ENCODE results near the gene CNTN5. TPM values are rescaled to one million over a fixed set of nuclear protein-coding genes. Genes with fewer than 3 reads are reported as not detected.

CNTN5 gene
- total RNA-seq, 2 experiments from 2014 or later, result not detected

DNA sequence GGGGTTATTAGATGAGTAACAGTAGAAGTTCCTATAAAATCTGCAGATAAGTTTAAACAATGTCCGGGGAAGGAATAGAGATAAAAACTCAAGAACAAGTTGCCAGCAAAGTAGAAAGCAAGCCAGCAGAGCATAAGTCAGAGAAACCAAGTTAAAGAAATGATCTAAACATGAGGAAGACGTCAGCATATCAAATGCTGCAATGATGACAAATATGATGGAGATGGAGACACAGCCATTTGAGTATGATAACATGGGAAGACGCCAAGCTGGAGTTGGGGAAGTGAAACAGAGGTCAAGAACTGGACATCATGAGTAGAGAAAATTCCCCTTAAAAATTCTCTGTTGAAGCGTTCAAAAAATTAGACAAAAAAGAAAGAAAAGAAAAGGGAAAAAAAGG is 571.5 kb downstream of the CNTN5 start:
- Mint-ChIP-seq H3K36me3 (ENCODE audit: low read depth) (no peaks in the 10 kb centered on the region), H3K4me1 (ENCODE audit: low read depth) (no peaks in the 10 kb centered on the region), H3K9me3 (peaks cover 18% of the 10 kb centered on the region), H3K4me3 (no peak overlapping the region), H3K27ac (no peak overlapping the region), H3K27me3 (no peaks in the 10 kb centered on the region)
- H3K4me3 ChIP-seq (ENCODE audit: low read length), result no peak overlapping the region
- TF ChIP-seq, protein P1, sequence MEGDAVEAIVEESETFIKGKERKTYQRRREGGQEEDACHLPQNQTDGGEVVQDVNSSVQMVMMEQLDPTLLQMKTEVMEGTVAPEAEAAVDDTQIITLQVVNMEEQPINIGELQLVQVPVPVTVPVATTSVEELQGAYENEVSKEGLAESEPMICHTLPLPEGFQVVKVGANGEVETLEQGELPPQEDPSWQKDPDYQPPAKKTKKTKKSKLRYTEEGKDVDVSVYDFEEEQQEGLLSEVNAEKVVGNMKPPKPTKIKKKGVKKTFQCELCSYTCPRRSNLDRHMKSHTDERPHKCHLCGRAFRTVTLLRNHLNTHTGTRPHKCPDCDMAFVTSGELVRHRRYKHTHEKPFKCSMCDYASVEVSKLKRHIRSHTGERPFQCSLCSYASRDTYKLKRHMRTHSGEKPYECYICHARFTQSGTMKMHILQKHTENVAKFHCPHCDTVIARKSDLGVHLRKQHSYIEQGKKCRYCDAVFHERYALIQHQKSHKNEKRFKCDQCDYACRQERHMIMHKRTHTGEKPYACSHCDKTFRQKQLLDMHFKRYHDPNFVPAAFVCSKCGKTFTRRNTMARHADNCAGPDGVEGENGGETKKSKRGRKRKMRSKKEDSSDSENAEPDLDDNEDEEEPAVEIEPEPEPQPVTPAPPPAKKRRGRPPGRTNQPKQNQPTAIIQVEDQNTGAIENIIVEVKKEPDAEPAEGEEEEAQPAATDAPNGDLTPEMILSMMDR (IDR thresholded peaks at IDR 0.05), result no peak
- H3K27ac ChIP-seq (ENCODE audit: low read depth in 1 of 2, low read length in 2 of 2), result no peak overlapping the region
- CTCF ChIA-PET, result no interaction called here
- ATAC-seq (ENCODE audit: poor library complexity), result no peak
- H3K4me1 ChIP-seq (ENCODE audit: insufficient read depth, low read length), result no peaks in the 10 kb centered on the region
- POLR2A ChIA-PET, result no interaction called here
- no peaks in the 10 kb centered on the region for H3K36me3 ChIP-seq (ENCODE audit: insufficient read depth, low read length)
- H3K9me3 ChIP-seq (ENCODE audit: control insufficient read depth in 1 of 2, insufficient read depth in 1 of 2, low read length in 2 of 2), result peaks cover 0 to 11% of the 10 kb centered on the region in 2 experiments
- DNase-seq, result no peak
- no peaks in the 10 kb centered on the region for H3K27me3 ChIP-seq (ENCODE audit: control insufficient read depth in 1 of 2, insufficient read depth in 2 of 2, low read length in 2 of 2)
- intact Hi-C loops (cut with DNase I, micrococcal nuclease), result no loop called here

DNA sequence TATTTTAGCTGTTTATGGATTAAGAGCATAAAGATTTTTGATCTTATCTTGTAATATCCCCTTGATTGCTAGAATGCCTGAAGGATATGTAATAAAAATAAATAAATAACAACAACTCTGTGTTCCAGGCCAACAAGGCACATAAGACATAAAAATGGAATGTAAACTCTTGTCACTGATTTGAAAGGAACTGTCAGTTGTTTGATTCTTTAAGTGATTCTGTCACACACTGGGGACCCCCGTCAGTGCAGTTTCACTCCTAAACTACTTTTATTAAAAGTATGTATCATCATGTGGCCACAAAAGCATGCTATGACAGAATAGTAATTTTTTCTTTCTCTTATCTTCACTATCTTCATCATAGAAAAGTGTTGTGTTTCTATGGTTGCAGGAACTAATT is 572.4 kb downstream of the CNTN5 start:
- H3K36me3 Mint-ChIP-seq (ENCODE audit: low read depth), result no peaks in the 10 kb centered on the region
- no peak for ATAC-seq (ENCODE audit: poor library complexity)
- Histone ChIP-seq H3K4me3 (ENCODE audit: low read length) (no peak overlapping the region), H3K4me1 (ENCODE audit: insufficient read depth, low read length) (no peaks in the 10 kb centered on the region), H3K27me3 (ENCODE audit: control insufficient read depth in 1 of 2, insufficient read depth in 2 of 2, low read length in 2 of 2) (no peaks in the 10 kb centered on the region), H3K36me3 (ENCODE audit: insufficient read depth, low read length) (no peaks in the 10 kb centered on the region), H3K27ac (ENCODE audit: low read depth in 1 of 2, low read length in 2 of 2) (no peak overlapping the region), H3K9me3 (ENCODE audit: control insufficient read depth in 1 of 2, insufficient read depth in 1 of 2, low read length in 2 of 2) (peaks cover 0 to 6% of the 10 kb centered on the region in 2 experiments)
- H3K4me1 Mint-ChIP-seq (ENCODE audit: low read depth), result no peaks in the 10 kb centered on the region
- intact Hi-C loops (cut with DNase I, micrococcal nuclease), result no loop called here
- ChIA-PET CTCF (no interaction called here), POLR2A (no interaction called here)
- H3K4me3 Mint-ChIP-seq, result no peak overlapping the region
- TF ChIP-seq, protein P1 (IDR thresholded peaks at IDR 0.05), result no peak
- no peak overlapping the region for H3K27ac Mint-ChIP-seq
- no peaks in the 10 kb centered on the region for H3K27me3 Mint-ChIP-seq
- peaks cover 16% of the 10 kb centered on the region for H3K9me3 Mint-ChIP-seq
- no peak for DNase-seq

DNA sequence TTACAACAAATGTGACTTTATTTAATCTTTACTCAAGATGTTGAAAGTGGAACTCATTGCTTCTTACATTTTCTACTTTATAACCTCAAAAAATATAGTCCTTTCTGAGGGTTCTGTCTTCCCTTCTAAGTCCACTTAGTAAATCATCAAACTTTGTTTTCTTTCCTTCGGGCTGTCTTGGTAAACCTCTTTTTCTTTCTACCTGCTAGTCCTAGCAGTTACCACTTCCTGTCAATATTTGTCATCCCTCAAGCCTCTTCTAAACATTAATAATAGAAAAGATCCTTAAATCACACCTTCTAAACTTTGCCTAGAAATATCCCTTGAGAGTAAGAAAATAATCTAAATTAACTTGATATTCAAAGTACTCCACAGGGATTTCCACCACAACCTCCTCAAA is 580.4 kb downstream of the CNTN5 start:
- no peaks in the 10 kb centered on the region for H3K4me1 ChIP-seq (ENCODE audit: insufficient read depth, low read length)
- Mint-ChIP-seq H3K4me3 (no peak overlapping the region), H3K27ac (no peak overlapping the region), H3K27me3 (no peaks in the 10 kb centered on the region), H3K36me3 (ENCODE audit: low read depth) (no peaks in the 10 kb centered on the region), H3K4me1 (ENCODE audit: low read depth) (no peaks in the 10 kb centered on the region), H3K9me3 (no peaks in the 10 kb centered on the region)
- no peaks in the 10 kb centered on the region for H3K9me3 ChIP-seq (ENCODE audit: control insufficient read depth in 1 of 2, insufficient read depth in 1 of 2, low read length in 2 of 2)
- ChIA-PET CTCF (interaction anchor here (0.5 kb wide), 1 partner anchor 151 kb away, joined by 3 read pairs; no protein-coding TSS in a partner anchor), POLR2A (no interaction called here)
- no peaks in the 10 kb centered on the region for H3K36me3 ChIP-seq (ENCODE audit: insufficient read depth, low read length)
- no peak overlapping the region for H3K4me3 ChIP-seq (ENCODE audit: low read length)
- intact Hi-C loops (cut with DNase I, micrococcal nuclease), result no loop called here
- H3K27ac ChIP-seq (ENCODE audit: low read depth in 1 of 2, low read length in 2 of 2), result no peak overlapping the region
- DNase-seq, result no peak
- TF ChIP-seq, protein P1 (IDR thresholded peaks at IDR 0.05), result no peak
- no peaks in the 10 kb centered on the region for H3K27me3 ChIP-seq (ENCODE audit: control insufficient read depth in 1 of 2, insufficient read depth in 2 of 2, low read length in 2 of 2)
- no peak for ATAC-seq (ENCODE audit: poor library complexity)

Measured in CD4-positive, alpha-beta T cell (primary cell).